Activated naive CD8-positive, alpha-beta T cell treated with anti-CD3 and anti-CD28 coated beads, Interleukin-2, amount 50 U/mL, for 16 hours (primary cell): Measurements from ENCODE around the gene FCHO2.
A peak's percentile ranks its signal among the peaks of the same experiment; 100 is the strongest.
"Not testable (repeated sequence)": the region's sequence is repeated elsewhere in the genome, so short reads cannot be mapped to it uniquely, and the experiment has no call there.

Experiments
- DNase-seq: peaks from one replicate; pipeline ENCODE4 v3.0.0-alpha.2; 2020; ENCODE audit warnings: low read depth, low spot score

The FCHO2 gene

GRCh38 chr5:72955768-72956323, at the start of gene FCHO2:
TSS of gene FCHO2 (plus strand) at chr5:72956041. CDS start at chr5:72956097, 56 bp downstream.
- DNase-seq: peak; percentile 89

GRCh38 chr5:72906806-72907205, 49.0 kb upstream of the FCHO2 start:
- DNase-seq: no peak

GRCh38 chr5:72908664-72909063, 47.2 kb upstream of the FCHO2 start:
- no peak for DNase-seq

GRCh38 chr5:72917371-72917776, 38.5 kb upstream of the FCHO2 start:
- no peak for DNase-seq

GRCh38 chr5:72920690-72921502, 34.9 kb upstream of the FCHO2 start:
- DNase-seq: no peak

GRCh38 chr5:72921886-72922285, 34.0 kb upstream of the FCHO2 start:
- no peak for DNase-seq

GRCh38 chr5:72922422-72922821, 33.4 kb upstream of the FCHO2 start:
- no peak for DNase-seq

GRCh38 chr5:72925336-72926010, 30.4 kb upstream of the FCHO2 start:
- no peak for DNase-seq

- not testable (repeated sequence) for DNase-seq
Measured at GRCh38 chr5:72932686-72933085, 23.2 kb upstream of the FCHO2 start.

GRCh38 chr5:72934953-72935725, 20.7 kb upstream of the FCHO2 start:
- not testable (repeated sequence) for DNase-seq

GRCh38 chr5:72936893-72937292, 18.9 kb upstream of the FCHO2 start:
- DNase-seq: no peak

GRCh38 chr5:72937517-72938061, 18.3 kb upstream of the FCHO2 start:
- DNase-seq: no peak

GRCh38 chr5:72938206-72938605, 17.6 kb upstream of the FCHO2 start:
- DNase-seq: no peak

GRCh38 chr5:72940082-72940481, 15.8 kb upstream of the FCHO2 start:
- no peak for DNase-seq

GRCh38 chr5:72943307-72943706, 12.5 kb upstream of the FCHO2 start:
- DNase-seq: no peak

GRCh38 chr5:72947498-72947897, 8.3 kb upstream of the FCHO2 start:
- DNase-seq: no peak

GRCh38 chr5:72949481-72949880, 6.4 kb upstream of the FCHO2 start:
- DNase-seq: no peak

GRCh38 chr5:72951671-72952468, 4.0 kb upstream of the FCHO2 start:
- no peak for DNase-seq

- no peak for DNase-seq
Measured at GRCh38 chr5:72954389-72954788, 1.5 kb upstream of the FCHO2 start.

- DNase-seq: no peak
Measured at GRCh38 chr5:72955143-72955767, 586 bp upstream of the FCHO2 start.
